ENCODE data around the gene PRKRA. TPM values are rescaled to one million over a fixed set of nuclear protein-coding genes. Genes with fewer than 3 reads are reported as not detected.

PRKRA gene
- total and polyA plus RNA-seq, 2 donors (not counting 1 experiment from before 2014, with no cell fraction given): 27.0 to 71.9 TPM

DNA sequence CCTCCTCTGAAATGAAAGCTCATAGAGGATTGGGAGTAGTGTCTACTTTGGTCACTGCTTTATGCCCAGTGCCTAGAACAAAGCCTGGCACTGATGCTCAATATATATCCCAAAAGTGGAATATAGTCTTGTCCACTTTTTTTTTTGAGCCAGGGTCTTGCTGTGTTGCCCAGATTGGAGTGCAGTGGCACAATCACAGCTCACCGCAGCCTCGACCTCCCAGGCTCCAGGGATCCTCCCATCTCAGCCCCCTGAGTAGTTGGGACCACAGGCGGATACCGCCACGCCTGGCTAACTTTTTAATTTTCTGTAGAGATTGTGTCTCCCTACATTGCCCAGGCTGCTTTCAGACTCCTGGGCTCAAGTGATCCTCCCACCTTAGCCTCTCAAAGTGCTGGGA is 23.6 kb upstream of the PRKRA start:
- POLR2A ChIA-PET: interaction anchor here (1.2 kb wide), 1 partner anchor 23 kb away, joined by 3 read pairs; the partner anchor contains the start of genes PJVK and PRKRA
- Histone ChIP-seq H3K9me3 (ENCODE audit: control extremely low read depth in 1 of 3, control insufficient read depth in 2 of 3, insufficient read depth in 1 of 3, low read length in 2 of 3) (no peaks in the 10 kb centered on the region), H4K20me1 (ENCODE audit: control insufficient read depth, insufficient read depth, low read length, poor library complexity, severe bottlenecking) (no peaks in the 10 kb centered on the region), H3K36me3 (replicated peaks in 1 of 2; ENCODE audit: control extremely low read depth in 1 of 2, control insufficient read depth in 1 of 2, extremely low read depth in 1 of 2, insufficient read depth in 2 of 2, low read length in 1 of 2) (no peaks in the 10 kb centered on the region), H3K9ac (ENCODE audit: low read length) (no peak overlapping the region), H2AFZ (ENCODE audit: insufficient read depth, low read depth, low read length, poor library complexity, severe bottlenecking) (no peak overlapping the region), H3K27ac (ENCODE audit: low read length in 2 of 2) (no peak overlapping the region), H3K4me3 (ENCODE audit: control extremely low read depth in 1 of 5, extremely low read depth in 1 of 5, insufficient read depth in 1 of 5, low read depth in 2 of 5, low read length in 4 of 5) (no peak overlapping the region), H3K4me2 (replicated peaks; ENCODE audit: low read depth, low read length, poor library complexity, severe bottlenecking) (no peak overlapping the region), H3K4me1 (ENCODE audit: control insufficient read depth in 2 of 2, insufficient read depth in 2 of 2, low read length in 2 of 2) (peaks cover 8 to 9% of the 10 kb centered on the region in 2 donors), H3K27me3 (replicated peaks in 1 of 4; ENCODE audit: control extremely low read depth in 1 of 4, control insufficient read depth in 3 of 4, insufficient read depth in 4 of 4, low read length in 3 of 4) (no peaks in the 10 kb centered on the region), H3K79me2 (ENCODE audit: control insufficient read depth, insufficient read depth, low read length) (no peaks in the 10 kb centered on the region)
- Mint-ChIP-seq H3K4me1 (peaks cover 17% of the 10 kb centered on the region), H3K27ac (no peak overlapping the region), H3K27me3 (no peaks in the 10 kb centered on the region), H3K4me3 (no peak overlapping the region), H3K9me3 (ENCODE audit: insufficient read depth) (no peaks in the 10 kb centered on the region)
- 86% methylated on average over 2 of the region's 5 CpGs for WGBS (ENCODE audit: insufficient coverage)
- CTCF ChIA-PET: no interaction called here
- TF ChIP-seq EZH2 (IDR thresholded peaks at IDR 0.05; ENCODE audit: borderline replicate concordance, insufficient read depth, low read depth, low read length, poor library complexity, severe bottlenecking): no peak
- TF ChIP-seq, protein P1, sequence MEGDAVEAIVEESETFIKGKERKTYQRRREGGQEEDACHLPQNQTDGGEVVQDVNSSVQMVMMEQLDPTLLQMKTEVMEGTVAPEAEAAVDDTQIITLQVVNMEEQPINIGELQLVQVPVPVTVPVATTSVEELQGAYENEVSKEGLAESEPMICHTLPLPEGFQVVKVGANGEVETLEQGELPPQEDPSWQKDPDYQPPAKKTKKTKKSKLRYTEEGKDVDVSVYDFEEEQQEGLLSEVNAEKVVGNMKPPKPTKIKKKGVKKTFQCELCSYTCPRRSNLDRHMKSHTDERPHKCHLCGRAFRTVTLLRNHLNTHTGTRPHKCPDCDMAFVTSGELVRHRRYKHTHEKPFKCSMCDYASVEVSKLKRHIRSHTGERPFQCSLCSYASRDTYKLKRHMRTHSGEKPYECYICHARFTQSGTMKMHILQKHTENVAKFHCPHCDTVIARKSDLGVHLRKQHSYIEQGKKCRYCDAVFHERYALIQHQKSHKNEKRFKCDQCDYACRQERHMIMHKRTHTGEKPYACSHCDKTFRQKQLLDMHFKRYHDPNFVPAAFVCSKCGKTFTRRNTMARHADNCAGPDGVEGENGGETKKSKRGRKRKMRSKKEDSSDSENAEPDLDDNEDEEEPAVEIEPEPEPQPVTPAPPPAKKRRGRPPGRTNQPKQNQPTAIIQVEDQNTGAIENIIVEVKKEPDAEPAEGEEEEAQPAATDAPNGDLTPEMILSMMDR (IDR thresholded peaks at IDR 0.05): no peak
- ATAC-seq (ENCODE audit: low read depth): no peak
- no peak for DNase-seq
- intact Hi-C loops (cut with micrococcal nuclease): no loop called here

DNA sequence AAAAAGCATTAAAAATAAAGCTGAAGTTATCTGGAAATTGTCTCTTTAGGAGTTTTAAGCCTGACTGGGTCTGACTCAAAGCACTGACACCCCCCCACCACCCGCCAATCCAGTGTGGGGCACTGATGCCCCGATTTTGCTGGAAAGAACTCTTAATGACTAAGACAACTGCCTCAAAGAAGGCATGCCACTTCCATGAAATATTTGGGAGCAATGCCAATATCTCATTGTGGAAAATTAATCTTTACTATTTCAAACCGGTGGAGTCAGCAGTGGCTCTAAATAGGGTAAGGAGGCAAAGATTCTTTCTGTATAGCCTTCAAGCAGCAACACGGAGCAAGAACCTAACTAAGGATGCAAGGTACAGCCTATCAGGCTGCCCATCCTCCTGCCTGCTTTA is 23.0 kb upstream of the PRKRA start:
- TF ChIP-seq, protein P1 (IDR thresholded peaks at IDR 0.05): no peak
- TF ChIP-seq EZH2 (IDR thresholded peaks at IDR 0.05; ENCODE audit: borderline replicate concordance, insufficient read depth, low read depth, low read length, poor library complexity, severe bottlenecking): no peak
- no CpG with 5 or more reads among the region's 4 CpGs for WGBS (ENCODE audit: insufficient coverage)

More for the DNA sequence above, 23.0 kb upstream of the PRKRA start:
- H4K20me1 ChIP-seq (ENCODE audit: control insufficient read depth, insufficient read depth, low read length, poor library complexity, severe bottlenecking): no peaks in the 10 kb centered on the region
- H3K4me3 ChIP-seq (ENCODE audit: control extremely low read depth in 1 of 5, extremely low read depth in 1 of 5, insufficient read depth in 1 of 5, low read depth in 2 of 5, low read length in 4 of 5): no peak overlapping the region
- no peaks in the 10 kb centered on the region for H3K79me2 ChIP-seq (ENCODE audit: control insufficient read depth, insufficient read depth, low read length)
- POLR2A ChIA-PET: no interaction called here
- no peaks in the 10 kb centered on the region for H3K36me3 ChIP-seq (replicated peaks in 1 of 2; ENCODE audit: control extremely low read depth in 1 of 2, control insufficient read depth in 1 of 2, extremely low read depth in 1 of 2, insufficient read depth in 2 of 2, low read length in 1 of 2)
- H3K4me3 Mint-ChIP-seq: no peak overlapping the region
- no peak overlapping the region for H3K4me2 ChIP-seq (replicated peaks; ENCODE audit: low read depth, low read length, poor library complexity, severe bottlenecking)
- CTCF ChIA-PET: no interaction called here
- ATAC-seq (ENCODE audit: low read depth) (no peak), DNase-seq (no peak)
- H3K27me3 ChIP-seq (replicated peaks in 1 of 4; ENCODE audit: control extremely low read depth in 1 of 4, control insufficient read depth in 3 of 4, insufficient read depth in 4 of 4, low read length in 3 of 4): no peaks in the 10 kb centered on the region
- peaks cover 4% of the 10 kb centered on the region in 2 donors for H3K4me1 ChIP-seq (ENCODE audit: control insufficient read depth in 2 of 2, insufficient read depth in 2 of 2, low read length in 2 of 2)
- intact Hi-C loops (cut with micrococcal nuclease): no loop called here
- H2AFZ ChIP-seq (ENCODE audit: insufficient read depth, low read depth, low read length, poor library complexity, severe bottlenecking): no peak overlapping the region
- no peak overlapping the region for H3K27ac Mint-ChIP-seq
- no peaks in the 10 kb centered on the region for H3K27me3 Mint-ChIP-seq
- no peaks in the 10 kb centered on the region for H3K9me3 Mint-ChIP-seq (ENCODE audit: insufficient read depth)
- H3K9me3 ChIP-seq (ENCODE audit: control extremely low read depth in 1 of 3, control insufficient read depth in 2 of 3, insufficient read depth in 1 of 3, low read length in 2 of 3): no peaks in the 10 kb centered on the region
- no peak overlapping the region for H3K9ac ChIP-seq (ENCODE audit: low read length)
- H3K27ac ChIP-seq (ENCODE audit: low read length in 2 of 2): no peak overlapping the region
- H3K4me1 Mint-ChIP-seq: peaks cover 10% of the 10 kb centered on the region

All from B cell (primary cell).